Activated naive CD4-positive, alpha-beta T cell treated with anti-CD3 and anti-CD28 coated beads, Interleukin-2, amount 10 ng/mL, durations not matched to agents 7 days and 5 days (primary cell): ENCODE data around the gene GPR157.
"Not testable (repeated sequence)": the region's sequence is repeated elsewhere in the genome, so short reads cannot be mapped to it uniquely, and the experiment has no call there.

Source experiments
- CTCF ChIA-PET: fragments of 350-600 bp; sonication (Branson Sonifier 250); formaldehyde crosslinking; loops from one replicate; lab custom pipeline; 2021; ENCODE audit warnings: antibody characterized with exemption; lab: Charles Lee
- DNase-seq: peaks from one replicate; pipeline ENCODE4 v3.0.0-alpha.2; 2020
- H3K27ac Mint-ChIP-seq: one replicate; pipeline ENCODE4 v1.8.0; 2021; ENCODE audit warnings: mild to moderate bottlenecking, moderate library complexity, mixed read lengths
- H3K27me3 Mint-ChIP-seq: one replicate; pipeline ENCODE4 v1.8.0; 2021; ENCODE audit warnings: mild to moderate bottlenecking, mixed read lengths
- H3K36me3 Mint-ChIP-seq: one replicate; pipeline ENCODE4 v1.8.0; 2021; ENCODE audit warnings: mixed read lengths
- H3K4me1 Mint-ChIP-seq: one replicate; pipeline ENCODE4 v1.8.0; 2021; ENCODE audit warnings: mixed read lengths
- H3K4me3 Mint-ChIP-seq: one replicate; pipeline ENCODE4 v1.8.0; 2021; ENCODE audit warnings: mild to moderate bottlenecking, moderate library complexity, mixed read lengths
- H3K9me3 Mint-ChIP-seq: one replicate; pipeline ENCODE4 v1.8.0; 2021; ENCODE audit warnings: mixed read lengths

The GPR157 gene

GRCh38 chr1:9155405-9155804 lies 26.5 kb upstream of the GPR157 start:
- CTCF ChIA-PET, DNase-seq, H3K9me3 Mint-ChIP-seq, H3K4me1 Mint-ChIP-seq, H3K27ac Mint-ChIP-seq, H3K4me3 Mint-ChIP-seq, H3K36me3 Mint-ChIP-seq, H3K27me3 Mint-ChIP-seq: not testable (repeated sequence)

DNA sequence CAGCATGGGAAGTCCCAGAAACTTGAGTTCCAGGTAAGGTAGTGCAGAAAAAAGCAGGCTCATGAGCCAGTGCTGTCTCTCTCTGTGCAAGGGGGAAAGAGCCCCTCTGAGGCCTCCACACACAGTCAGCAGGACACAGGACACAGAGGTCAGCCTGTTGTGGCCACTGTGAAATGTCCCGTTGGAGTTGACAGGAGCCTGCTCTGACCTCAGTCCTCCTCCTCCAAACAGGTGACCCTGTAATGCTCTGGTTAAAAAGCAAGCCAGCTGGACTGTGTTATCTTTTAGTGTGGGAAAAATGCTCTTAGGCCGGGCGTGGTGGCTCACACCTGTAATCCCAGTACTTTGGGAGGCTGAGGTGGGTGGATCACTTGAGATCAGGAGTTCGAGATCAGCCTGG lies 24.2 kb upstream of the GPR157 start:
- H3K36me3 Mint-ChIP-seq, result no peaks in the 10 kb centered on the region
- H3K4me1 Mint-ChIP-seq, result no peaks in the 10 kb centered on the region
- CTCF ChIA-PET, result interaction anchor here (0.7 to 0.9 kb wide), 2 partner anchors 11 to 12 kb away, joined by 3 read pairs; no protein-coding TSS in a partner anchor
- no peak overlapping the region for H3K27ac Mint-ChIP-seq
- no peaks in the 10 kb centered on the region for H3K9me3 Mint-ChIP-seq
- H3K27me3 Mint-ChIP-seq, result no peaks in the 10 kb centered on the region
- no peak overlapping the region for H3K4me3 Mint-ChIP-seq
- DNase-seq, result no peak

DNA sequence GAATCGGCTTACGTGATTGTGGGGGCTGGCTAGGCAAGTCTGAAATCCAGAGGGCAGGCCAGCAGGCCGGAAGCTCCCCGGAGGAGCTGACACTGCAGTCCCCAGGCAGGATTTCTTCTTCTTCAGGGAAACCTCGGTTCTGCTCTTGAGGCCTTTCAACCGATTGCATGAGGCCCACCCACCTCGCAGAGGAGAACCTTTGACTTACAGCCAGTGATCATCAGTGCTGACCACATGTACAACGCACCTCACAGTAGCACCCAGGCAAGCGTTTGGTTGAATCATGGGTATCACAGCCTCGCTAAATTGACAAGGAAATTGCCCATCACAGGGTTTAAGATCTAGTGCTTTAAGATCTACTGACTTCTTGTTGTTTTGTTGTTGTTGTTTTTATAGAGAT lies 23.6 kb upstream of the GPR157 start:
- Mint-ChIP-seq H3K9me3 (no peaks in the 10 kb centered on the region), H3K27ac (no peak overlapping the region), H3K4me1 (no peaks in the 10 kb centered on the region), H3K4me3 (no peak overlapping the region), H3K36me3 (no peaks in the 10 kb centered on the region), H3K27me3 (no peaks in the 10 kb centered on the region)
- DNase-seq, result no peak
- CTCF ChIA-PET, result no interaction called here

GRCh38 chr1:9151328-9151860 lies 22.5 kb upstream of the GPR157 start:
- CTCF ChIA-PET, result no interaction called here
- Mint-ChIP-seq H3K36me3 (no peaks in the 10 kb centered on the region), H3K27ac (no peak overlapping the region), H3K4me3 (no peak overlapping the region), H3K9me3 (no peaks in the 10 kb centered on the region), H3K27me3 (no peaks in the 10 kb centered on the region), H3K4me1 (no peaks in the 10 kb centered on the region)
- DNase-seq, result no peak

DNA sequence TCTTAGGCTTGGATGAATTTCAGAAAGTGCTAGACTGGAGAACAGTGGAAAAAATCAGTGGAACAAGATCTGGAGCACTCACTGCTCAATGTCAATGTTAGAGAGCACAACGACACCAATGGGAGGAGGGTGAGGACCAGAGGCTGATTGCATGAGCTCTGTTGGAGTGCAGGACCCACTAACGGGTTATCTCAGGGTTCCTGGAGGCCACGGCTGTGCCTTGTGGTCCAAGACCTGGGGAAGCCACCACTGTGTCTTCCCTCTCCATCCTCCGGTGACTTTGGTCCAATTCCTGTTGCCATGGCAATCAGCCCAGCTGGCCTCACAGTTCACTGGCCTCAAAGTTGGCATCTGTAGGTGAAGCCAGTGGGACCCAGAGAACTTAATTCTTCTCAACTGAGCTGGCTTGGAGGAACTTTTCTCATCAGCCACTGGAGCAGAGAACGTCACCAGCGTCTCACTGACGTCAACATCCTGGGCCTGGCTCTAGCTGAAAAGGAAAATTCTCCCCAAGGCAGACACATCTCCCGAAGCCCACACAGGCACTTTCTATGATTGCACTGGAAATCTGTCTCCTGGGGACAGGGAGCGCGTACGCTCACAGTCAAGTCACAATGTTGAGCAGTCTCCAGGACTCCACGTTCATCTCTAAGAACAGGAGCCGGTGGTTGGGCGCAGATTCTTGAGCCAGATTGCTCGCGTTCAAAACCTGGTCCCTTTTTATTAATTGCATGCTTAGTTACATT lies 21.9 kb upstream of the GPR157 start:
- no peak overlapping the region for H3K4me3 Mint-ChIP-seq
- no peak for DNase-seq
- H3K4me1 Mint-ChIP-seq, result no peaks in the 10 kb centered on the region
- no peaks in the 10 kb centered on the region for H3K27me3 Mint-ChIP-seq
- CTCF ChIA-PET, result no interaction called here
- no peaks in the 10 kb centered on the region for H3K36me3 Mint-ChIP-seq
- no peak overlapping the region for H3K27ac Mint-ChIP-seq
- H3K9me3 Mint-ChIP-seq, result no peaks in the 10 kb centered on the region

GRCh38 chr1:9149837-9150581 lies 21.1 kb upstream of the GPR157 start:
- Mint-ChIP-seq H3K36me3 (no peaks in the 10 kb centered on the region), H3K27me3 (peaks cover 4% of the 10 kb centered on the region), H3K4me1 (no peaks in the 10 kb centered on the region), H3K4me3 (no peak overlapping the region), H3K9me3 (no peaks in the 10 kb centered on the region), H3K27ac (no peak overlapping the region)
- CTCF ChIA-PET, result interaction anchor here (1.4 kb wide), 1 partner anchor 117 kb away, joined by 4 read pairs; no protein-coding TSS in a partner anchor
- no peak for DNase-seq

DNA sequence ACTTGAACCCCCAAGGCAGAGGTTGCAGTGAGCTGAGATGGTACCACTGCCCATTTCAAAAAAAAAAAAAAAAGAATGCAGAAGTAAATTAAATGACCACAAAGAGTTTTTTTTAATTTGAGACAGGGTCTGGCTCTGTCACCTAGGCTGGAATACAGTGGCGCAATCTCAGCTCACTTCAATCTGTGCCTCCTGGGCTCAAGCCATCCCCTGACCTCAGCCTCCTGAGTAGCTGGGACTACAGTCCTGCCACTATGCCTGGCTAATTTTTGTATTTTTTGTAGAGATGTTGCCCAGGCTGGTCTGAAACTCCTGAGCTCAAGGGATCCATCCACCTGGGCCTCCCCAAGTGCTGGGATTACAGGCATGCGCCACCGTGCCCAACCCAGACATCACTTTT lies 20.2 kb upstream of the GPR157 start:
- H3K27me3 Mint-ChIP-seq, result peaks cover 8% of the 10 kb centered on the region
- H3K27ac Mint-ChIP-seq, result no peak overlapping the region
- CTCF ChIA-PET, result interaction anchor here (0.6 to 1.4 kb wide), 2 partner anchors 118 to 1118 kb away, joined by 3 to 4 read pairs; no protein-coding TSS in a partner anchor
- H3K36me3 Mint-ChIP-seq, result no peaks in the 10 kb centered on the region
- no peak for DNase-seq
- H3K9me3 Mint-ChIP-seq, result no peaks in the 10 kb centered on the region
- H3K4me1 Mint-ChIP-seq, result no peaks in the 10 kb centered on the region
- H3K4me3 Mint-ChIP-seq, result no peak overlapping the region

GRCh38 chr1:9146156-9146555 lies 17.3 kb upstream of the GPR157 start:
- Mint-ChIP-seq H3K4me3 (no peak overlapping the region), H3K36me3 (no peaks in the 10 kb centered on the region), H3K9me3 (no peaks in the 10 kb centered on the region), H3K27me3 (peaks cover 12% of the 10 kb centered on the region), H3K27ac (no peak overlapping the region), H3K4me1 (peaks cover 7% of the 10 kb centered on the region)
- DNase-seq, result no peak
- CTCF ChIA-PET, result interaction anchor here (1.1 to 1.7 kb wide), 3 partner anchors 35 to 54 kb away, joined by 3 to 5 read pairs (median 4); no protein-coding TSS in a partner anchor

- peaks cover 7% of the 10 kb centered on the region for H3K4me1 Mint-ChIP-seq
- CTCF ChIA-PET, result interaction anchor here (1.1 to 1.7 kb wide), 2 partner anchors 35 to 50 kb away, joined by 3 to 5 read pairs; no protein-coding TSS in a partner anchor
- no peaks in the 10 kb centered on the region for H3K36me3 Mint-ChIP-seq
- no peak for DNase-seq
- H3K27ac Mint-ChIP-seq, result no peak overlapping the region
- no peaks in the 10 kb centered on the region for H3K9me3 Mint-ChIP-seq
- peaks cover 12% of the 10 kb centered on the region for H3K27me3 Mint-ChIP-seq
- H3K4me3 Mint-ChIP-seq, result no peak overlapping the region
Observed at GRCh38 chr1:9145714-9146113, 16.8 kb upstream of the GPR157 start.

GRCh38 chr1:9145021-9145668 lies 16.2 kb upstream of the GPR157 start:
- Mint-ChIP-seq H3K27me3 (peaks cover 12% of the 10 kb centered on the region), H3K4me1 (peaks cover 7% of the 10 kb centered on the region), H3K36me3 (no peaks in the 10 kb centered on the region), H3K9me3 (no peaks in the 10 kb centered on the region), H3K4me3 (no peak overlapping the region), H3K27ac (no peak overlapping the region)
- CTCF ChIA-PET, result interaction anchor here (1.1 to 1.7 kb wide), 2 partner anchors 36 to 51 kb away, joined by 3 to 5 read pairs; no protein-coding TSS in a partner anchor
- DNase-seq, result no peak

GRCh38 chr1:9144494-9144893 lies 15.6 kb upstream of the GPR157 start:
- H3K9me3 Mint-ChIP-seq, H3K27ac Mint-ChIP-seq, H3K36me3 Mint-ChIP-seq, H3K4me3 Mint-ChIP-seq, DNase-seq, H3K4me1 Mint-ChIP-seq: not testable (repeated sequence)
- H3K27me3 Mint-ChIP-seq, result peaks cover 15% of the 10 kb centered on the region
- CTCF ChIA-PET, result interaction anchor here (1.3 kb wide), 1 partner anchor 346 kb away, joined by 3 read pairs; no protein-coding TSS in a partner anchor

GRCh38 chr1:9143250-9143649 lies 14.3 kb upstream of the GPR157 start:
- Mint-ChIP-seq H3K27me3 (peaks cover 21% of the 10 kb centered on the region), H3K9me3 (no peaks in the 10 kb centered on the region), H3K4me3 (no peak overlapping the region), H3K27ac (no peak overlapping the region), H3K4me1 (peaks cover 7% of the 10 kb centered on the region), H3K36me3 (no peaks in the 10 kb centered on the region)
- CTCF ChIA-PET, result interaction anchor here (0.7 to 2.5 kb wide), 8 partner anchors 9 to 348 kb away, joined by 3 to 12 read pairs (median 4); no protein-coding TSS in a partner anchor
- DNase-seq, result no peak

- Mint-ChIP-seq H3K4me3 (no peak overlapping the region), H3K27ac (no peak overlapping the region), H3K27me3 (peaks cover 46% of the 10 kb centered on the region), H3K9me3 (no peaks in the 10 kb centered on the region), H3K36me3 (no peaks in the 10 kb centered on the region), H3K4me1 (peaks cover 7% of the 10 kb centered on the region)
- no peak for DNase-seq
- CTCF ChIA-PET, result interaction anchor here (2.9 kb wide), 1 partner anchor 57 kb away, joined by 23 read pairs; no protein-coding TSS in a partner anchor
Observed at GRCh38 chr1:9139930-9140329, 11.0 kb upstream of the GPR157 start.

- no peak for DNase-seq
- Mint-ChIP-seq H3K27me3 (peaks cover 59% of the 10 kb centered on the region), H3K9me3 (no peaks in the 10 kb centered on the region), H3K36me3 (no peaks in the 10 kb centered on the region), H3K27ac (no peak overlapping the region), H3K4me3 (no peak overlapping the region), H3K4me1 (peaks cover under 1% of the 10 kb centered on the region)
- CTCF ChIA-PET, result no interaction called here
Observed at GRCh38 chr1:9136932-9137331, 8.0 kb upstream of the GPR157 start.
